Left kidney (tissue), 8 donors: Measurements from ENCODE around the gene TEX26. TPM values are rescaled to one million over a fixed set of nuclear protein-coding genes. Genes with fewer than 3 reads are reported as not detected.

Source experiments
- DNase-seq: peaks from one replicate; pipeline ENCODE4 v3.0.0-alpha.2; 2013
- long read RNA-seq, 8 donors: transcript quantifications; one replicate each; lab custom pipeline, GENCODE V29; 2026
- polyA plus RNA-seq: library from polyadenylated mRNA; unstranded; fragments of 120-200 nt; gene quantifications from one replicate; pipeline ENCODE4 v1.2.1, GENCODE V29; 2013; ENCODE audit not compliant: insufficient read length

Gene TEX26
- 1.7 TPM for polyA plus RNA-seq
- long read RNA-seq, donor 1: 0 reads
- long read RNA-seq, donor 2: 0 reads
- long read RNA-seq, donor 3: 0 reads
- long read RNA-seq, donor 4: 0 reads
- long read RNA-seq, donor 5: 0 reads
- long read RNA-seq, donor 6: 0 reads
- long read RNA-seq, donor 7: 0 reads
- long read RNA-seq, donor 8: 0 reads

GRCh38 chr13:30932481-30933353 is at the start of gene TEX26:
Gene TEX26 (plus strand): TSS chr13:30932656. CDS start chr13:30932716, 60 bp downstream.
- no peak for DNase-seq

DNA sequence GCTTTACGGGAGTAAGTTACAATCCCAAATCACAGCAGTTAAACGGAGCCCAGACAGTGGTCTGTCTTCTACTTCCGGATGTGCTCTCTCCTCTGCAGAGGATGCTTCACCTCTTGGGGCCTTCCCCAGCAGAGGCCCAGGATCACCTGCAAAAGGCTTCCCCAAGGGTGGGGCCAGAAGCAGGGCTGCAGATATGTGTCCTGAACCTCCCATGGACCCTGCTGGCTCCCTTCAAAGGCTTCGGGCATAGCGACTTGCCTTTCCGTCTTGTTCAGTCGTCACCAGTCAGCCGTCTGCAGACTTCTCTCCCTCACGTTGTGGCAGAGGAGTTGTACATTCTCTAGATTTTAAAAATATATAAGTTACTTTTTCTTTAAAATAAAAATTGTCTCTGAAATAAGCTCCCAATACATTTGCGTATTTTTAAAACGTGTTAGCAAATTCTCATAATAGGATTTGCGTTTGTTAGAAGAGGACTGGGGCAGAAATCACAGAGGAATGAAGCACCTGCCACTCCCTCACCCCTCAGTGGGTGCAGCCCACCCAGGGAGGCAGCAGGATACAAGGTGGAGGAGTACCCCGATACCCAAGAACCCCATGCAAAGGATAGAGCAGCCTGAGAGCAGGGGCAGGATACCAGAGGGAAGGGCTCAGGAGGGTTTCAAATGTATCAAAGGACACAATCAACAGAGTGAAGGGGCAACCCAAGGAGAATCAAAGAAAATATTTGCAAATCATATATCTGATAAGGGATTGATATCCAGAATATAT is 49.3 kb upstream of the TEX26 start:
- no peak for DNase-seq

GRCh38 chr13:30884543-30884942 is 47.9 kb upstream of the TEX26 start:
- no peak for DNase-seq

GRCh38 chr13:30889196-30889690 is 43.2 kb upstream of the TEX26 start:
- DNase-seq: no peak

GRCh38 chr13:30892966-30893365 is 39.5 kb upstream of the TEX26 start:
- DNase-seq: no peak

DNA sequence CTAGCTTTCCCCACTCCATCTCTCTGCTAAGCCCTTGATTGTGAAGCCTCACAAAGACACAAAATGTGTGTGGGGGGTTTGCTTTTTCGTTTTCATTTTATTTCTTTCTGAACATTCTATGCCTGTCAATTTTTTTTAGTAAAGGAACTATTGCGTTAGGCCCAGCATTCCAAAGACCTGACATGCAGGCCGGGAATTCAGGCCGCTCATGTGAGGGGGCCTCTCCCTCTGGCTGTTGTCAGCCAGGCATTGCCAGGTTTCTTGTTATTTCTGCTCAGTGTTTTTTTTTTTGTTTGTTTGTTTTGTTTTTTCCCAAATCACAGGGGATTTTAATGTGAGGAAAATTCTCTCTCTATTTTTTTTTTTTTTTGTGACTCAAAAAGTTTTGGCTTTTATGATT is 36.7 kb upstream of the TEX26 start:
- no peak for DNase-seq

- no peak for DNase-seq
Observed at GRCh38 chr13:30898070-30898469, 34.4 kb upstream of the TEX26 start.

DNA sequence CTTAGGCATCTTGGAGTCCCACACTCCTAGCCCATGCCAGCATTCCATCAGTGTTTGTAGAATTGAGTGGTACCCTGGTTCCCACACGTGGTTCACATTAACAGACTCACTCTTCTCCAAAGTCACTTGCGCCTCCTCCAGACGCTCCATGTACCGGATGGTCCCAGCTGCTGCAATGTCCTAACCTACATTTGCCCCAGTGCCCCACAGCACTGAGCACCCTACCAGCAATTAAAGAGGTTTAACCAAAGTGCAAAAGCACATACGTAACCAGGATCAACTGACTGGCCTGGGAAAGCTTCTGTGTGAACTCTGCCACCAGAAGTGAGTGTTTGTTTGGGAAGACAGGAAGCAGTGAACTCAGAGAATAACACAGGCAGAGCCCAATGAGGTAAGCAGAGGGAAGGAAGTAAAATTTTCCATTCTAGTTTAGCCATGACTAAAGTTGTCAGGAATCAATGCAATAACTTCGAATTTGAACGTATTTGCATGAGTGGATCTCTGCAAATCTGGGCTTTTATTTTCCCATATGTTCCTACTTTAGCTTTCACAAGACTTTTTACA is 33.7 kb upstream of the TEX26 start:
- DNase-seq: no peak

GRCh38 chr13:30900436-30900835 is 32.0 kb upstream of the TEX26 start:
- DNase-seq: no peak

DNA sequence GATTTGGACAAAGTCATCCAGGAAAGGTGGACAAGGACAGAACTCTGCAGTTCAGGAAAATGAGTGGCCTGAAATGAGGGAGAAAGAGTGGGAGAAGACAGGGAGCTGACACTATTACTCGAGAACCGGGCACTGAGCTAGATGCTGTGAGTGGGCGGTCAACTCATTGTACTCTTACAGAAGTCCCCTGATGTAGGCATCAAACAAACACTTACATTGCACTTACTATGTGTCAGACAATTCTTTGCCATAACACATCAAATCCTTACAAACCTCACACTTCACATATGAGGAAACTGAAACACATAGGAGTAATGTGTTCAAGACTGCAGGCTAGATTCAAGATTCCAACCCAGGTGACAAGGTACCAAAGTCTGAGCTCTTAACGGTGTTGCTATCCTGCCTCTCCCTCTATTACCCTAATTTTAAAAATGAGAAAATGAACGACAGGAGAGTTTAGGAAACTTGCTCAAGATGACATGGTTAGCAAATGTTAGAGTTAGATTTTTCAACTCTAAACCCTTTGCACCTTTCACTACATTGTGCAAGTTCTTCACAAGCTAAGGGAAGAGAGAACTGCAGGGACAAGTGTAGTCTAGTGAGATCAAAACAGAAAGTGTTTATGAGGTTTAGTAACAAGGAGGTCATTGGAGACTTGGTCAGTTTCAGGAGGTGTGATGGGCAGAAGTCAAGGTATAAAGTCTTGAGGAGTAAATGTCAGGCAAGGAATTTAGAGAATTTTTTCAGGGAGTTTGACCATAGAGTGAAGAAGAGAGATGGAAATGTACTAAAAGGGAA is 31.3 kb upstream of the TEX26 start:
- no peak for DNase-seq

- DNase-seq: no peak
Observed at GRCh38 chr13:30904043-30904442, 28.4 kb upstream of the TEX26 start.

DNA sequence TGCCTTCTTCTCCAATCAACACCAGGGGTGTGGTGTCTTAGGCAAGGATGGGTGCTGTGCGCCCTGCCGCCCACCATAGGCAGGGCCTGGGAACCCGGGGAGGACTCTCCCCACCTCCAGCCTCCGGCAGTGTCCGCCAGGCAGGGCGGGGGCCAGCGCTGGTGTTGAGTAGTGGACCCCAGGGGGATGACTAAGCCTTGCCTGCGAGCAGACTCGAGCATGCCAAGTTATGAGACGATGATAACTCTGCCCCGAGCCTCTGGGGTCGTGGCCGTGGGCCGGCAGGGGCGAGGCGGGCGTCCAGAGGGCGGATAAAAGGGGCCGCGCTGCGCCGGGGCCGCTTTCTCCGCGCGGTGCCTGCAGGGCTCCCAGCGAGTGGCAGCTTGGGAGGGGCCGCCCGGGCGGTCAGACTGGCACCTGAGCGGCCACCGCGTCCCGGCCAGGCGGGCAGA is 26.5 kb upstream of the TEX26 start, which contains the start of gene MEDAG:
MEDAG (plus strand) TSS at position 340 of the 452 bp plus-strand sequence. CDS start 245 bp downstream, outside the sequence.
- DNase-seq: no peak

GRCh38 chr13:30906411-30907051 is 25.9 kb upstream of the TEX26 start:
- DNase-seq: no peak

- no peak for DNase-seq
Observed at GRCh38 chr13:30907121-30907861, 25.2 kb upstream of the TEX26 start.

DNA sequence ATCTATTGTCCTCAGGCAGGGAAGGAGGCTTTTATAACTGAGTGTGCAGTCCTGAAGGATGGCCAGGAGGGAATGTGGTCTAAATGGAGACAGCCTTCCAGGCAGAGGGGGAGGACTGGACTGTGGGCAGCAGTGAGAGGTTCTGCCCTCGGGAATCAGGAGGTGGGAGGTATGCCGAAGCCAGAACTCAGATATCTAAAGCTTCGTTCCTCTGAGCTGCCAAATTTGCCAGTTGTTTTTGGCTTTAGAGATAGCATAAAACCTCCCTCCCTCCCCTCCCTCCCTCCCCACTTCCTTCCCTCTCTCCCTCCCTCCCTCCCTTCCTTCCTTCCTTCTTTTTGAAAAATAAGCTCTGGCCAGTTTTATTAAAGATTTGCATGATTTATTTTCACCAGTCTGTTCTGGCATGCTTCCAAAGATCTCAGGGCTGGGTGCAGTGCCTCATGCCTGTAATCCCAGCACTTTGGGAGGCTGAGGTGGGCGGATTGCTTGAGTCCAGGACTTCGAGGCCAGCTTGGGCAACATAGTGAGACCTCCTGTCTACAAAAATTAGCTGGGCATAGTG is 24.0 kb upstream of the TEX26 start:
- DNase-seq: no peak

DNA sequence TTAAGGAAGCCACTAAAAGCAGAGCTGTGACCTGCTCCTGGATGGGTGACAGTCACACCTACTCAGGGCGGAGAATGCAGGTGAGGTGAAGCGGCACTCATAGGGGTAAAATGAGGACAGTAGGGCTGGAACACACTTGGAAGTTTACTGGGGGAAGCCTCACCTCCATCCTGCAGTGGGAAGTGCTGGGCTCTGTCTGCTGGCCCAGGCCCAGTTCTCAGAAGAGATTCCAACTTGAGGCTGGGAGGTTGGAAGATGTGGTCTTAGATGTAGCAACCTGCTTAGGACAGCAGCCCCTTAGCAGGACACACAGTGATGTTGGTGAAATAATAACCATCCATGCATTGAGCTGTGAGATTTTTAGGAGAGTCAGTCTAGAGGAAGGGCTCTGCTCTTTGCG is 21.8 kb upstream of the TEX26 start:
- DNase-seq: no peak

DNA sequence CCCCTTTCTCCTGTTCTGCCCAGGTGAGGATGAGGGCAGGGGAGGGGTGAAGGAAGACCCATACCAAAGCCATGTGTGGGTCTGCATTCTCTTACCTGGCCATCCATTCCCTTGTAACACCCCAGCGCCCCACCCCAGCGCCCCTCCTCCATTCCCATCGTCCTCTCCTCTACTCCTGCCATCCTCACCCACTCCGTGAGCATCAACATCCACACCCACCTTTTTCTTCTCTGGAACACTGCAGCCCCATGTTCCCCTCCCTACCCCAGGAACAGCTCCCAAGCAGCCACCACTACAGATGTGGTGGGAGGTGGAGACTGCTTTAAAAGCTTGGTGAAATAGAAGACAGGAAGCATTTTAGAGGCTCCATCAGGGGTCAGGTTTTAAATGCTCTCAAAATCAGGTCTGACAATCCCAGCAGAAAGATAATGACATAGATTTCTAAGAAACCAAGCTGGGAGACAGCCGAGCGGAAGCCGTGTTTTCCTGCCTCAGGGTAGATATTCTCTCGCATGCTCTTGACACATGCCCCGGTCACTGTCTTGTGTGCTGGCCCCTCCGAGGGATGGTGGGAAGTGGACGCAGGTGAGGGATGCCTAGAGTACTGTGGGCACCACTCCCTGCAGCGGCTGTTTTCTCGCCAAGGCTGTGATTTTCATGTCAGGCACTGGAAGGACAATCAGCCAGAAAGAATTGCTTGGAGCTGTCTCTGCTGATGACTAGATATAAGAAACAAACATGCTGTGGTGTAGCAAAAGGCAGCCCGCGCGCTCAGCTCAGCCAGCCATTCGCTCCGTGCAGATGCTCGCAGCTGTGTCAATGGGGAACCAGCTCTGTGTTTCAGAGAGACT is 16.5 kb upstream of the TEX26 start:
- no peak for DNase-seq

GRCh38 chr13:30916991-30917390 is 15.5 kb upstream of the TEX26 start:
- DNase-seq: no peak
